ENCODE results near the gene PFKFB4.

- no peak for TF ChIP-seq SP1 (IDR thresholded peaks at IDR 0.05; ENCODE audit: low read depth)
- TF ChIP-seq, protein P1, sequence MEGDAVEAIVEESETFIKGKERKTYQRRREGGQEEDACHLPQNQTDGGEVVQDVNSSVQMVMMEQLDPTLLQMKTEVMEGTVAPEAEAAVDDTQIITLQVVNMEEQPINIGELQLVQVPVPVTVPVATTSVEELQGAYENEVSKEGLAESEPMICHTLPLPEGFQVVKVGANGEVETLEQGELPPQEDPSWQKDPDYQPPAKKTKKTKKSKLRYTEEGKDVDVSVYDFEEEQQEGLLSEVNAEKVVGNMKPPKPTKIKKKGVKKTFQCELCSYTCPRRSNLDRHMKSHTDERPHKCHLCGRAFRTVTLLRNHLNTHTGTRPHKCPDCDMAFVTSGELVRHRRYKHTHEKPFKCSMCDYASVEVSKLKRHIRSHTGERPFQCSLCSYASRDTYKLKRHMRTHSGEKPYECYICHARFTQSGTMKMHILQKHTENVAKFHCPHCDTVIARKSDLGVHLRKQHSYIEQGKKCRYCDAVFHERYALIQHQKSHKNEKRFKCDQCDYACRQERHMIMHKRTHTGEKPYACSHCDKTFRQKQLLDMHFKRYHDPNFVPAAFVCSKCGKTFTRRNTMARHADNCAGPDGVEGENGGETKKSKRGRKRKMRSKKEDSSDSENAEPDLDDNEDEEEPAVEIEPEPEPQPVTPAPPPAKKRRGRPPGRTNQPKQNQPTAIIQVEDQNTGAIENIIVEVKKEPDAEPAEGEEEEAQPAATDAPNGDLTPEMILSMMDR (IDR thresholded peaks at IDR 0.05 in 2 of 3, conservative IDR thresholded peaks at IDR 0.05 in 1 of 3; ENCODE audit: borderline replicate concordance in 1 of 3, insufficient read depth in 1 of 3, low read depth in 2 of 3, low read length in 2 of 3) = no peak
- no peak for TF ChIP-seq REST (IDR thresholded peaks at IDR 0.05; ENCODE audit: low read depth)
- no peak for TF ChIP-seq ZNF274 (IDR thresholded peaks at IDR 0.05; ENCODE audit: low read depth, low read length)
- TF ChIP-seq, protein P2, sequence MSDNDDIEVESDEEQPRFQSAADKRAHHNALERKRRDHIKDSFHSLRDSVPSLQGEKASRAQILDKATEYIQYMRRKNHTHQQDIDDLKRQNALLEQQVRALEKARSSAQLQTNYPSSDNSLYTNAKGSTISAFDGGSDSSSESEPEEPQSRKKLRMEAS (IDR thresholded peaks at IDR 0.05) = no peak
- no peak for TF ChIP-seq JUND (IDR thresholded peaks at IDR 0.05)
- no peak for TF ChIP-seq ELF1 (IDR thresholded peaks at IDR 0.05; ENCODE audit: borderline replicate concordance, low read depth)
- TF ChIP-seq RAD21 (IDR thresholded peaks at IDR 0.05; ENCODE audit: low read depth) = no peak
- no peak for TF ChIP-seq TCF7L2 (IDR thresholded peaks at IDR 0.05; ENCODE audit: borderline replicate concordance, extremely low read depth, insufficient read depth, insufficient read length)
These were observed 8.5 kb downstream of the PFKFB4 start for GRCh38 chr3:48548126-48548525.
